KMS-11 (cell line): ENCODE measurements around the gene GLRA1.

Experiments used
- H2AFZ ChIP-seq: fragments of 200-600 bp; sonication (generic); 2 replicates; pipeline ENCODE4 v1.6.1; 2016; ENCODE audit warnings: antibody characterized with exemption, mixed run types, low read depth
- H3K27ac ChIP-seq: fragments of 200-600 bp; sonication (generic); 2 replicates; pipeline ENCODE4 v1.6.1; 2016; ENCODE audit warnings: mild to moderate bottlenecking, mixed run types
- H3K27me3 ChIP-seq: fragments of 200-600 bp; sonication (generic); 2 replicates; pipeline ENCODE4 v1.6.1; 2017; ENCODE audit warnings: mild to moderate bottlenecking, low read depth, mixed run types, moderate library complexity; ENCODE audit not compliant: insufficient read depth
- H3K36me3 ChIP-seq: fragments of 200-600 bp; sonication (generic); 2 replicates; pipeline ENCODE4 v1.6.1; 2017; ENCODE audit warnings: mild to moderate bottlenecking, mixed run types; ENCODE audit not compliant: insufficient read depth
- H3K4me1 ChIP-seq: fragments of 200-600 bp; sonication (generic); 2 replicates; pipeline ENCODE4 v1.6.1; 2016; ENCODE audit warnings: mild to moderate bottlenecking, low read depth, mixed run types; ENCODE audit not compliant: poor library complexity, severe bottlenecking
- H3K4me2 ChIP-seq: fragments of 200-600 bp; sonication (generic); 2 replicates; pipeline ENCODE4 v1.7.0; 2016; ENCODE audit warnings: mild to moderate bottlenecking, mixed run types
- H3K4me3 ChIP-seq: fragments of 200-600 bp; sonication (generic); IDR thresholded peaks from 2 replicates; pipeline ENCODE4 v1.6.1; 2017; ENCODE audit warnings: low read depth, low read length, mixed read lengths; ENCODE audit not compliant: insufficient read depth
- H3K79me2 ChIP-seq: fragments of 200-600 bp; sonication (generic); 2 replicates; pipeline ENCODE4 v1.6.1; 2016; ENCODE audit warnings: low read depth, mixed run types; ENCODE audit not compliant: insufficient read depth
- H3K9ac ChIP-seq: fragments of 200-600 bp; sonication (generic); 2 replicates; pipeline ENCODE4 v1.6.1; 2016; ENCODE audit warnings: mild to moderate bottlenecking, mixed run types
- H4K20me1 ChIP-seq: fragments of 200-600 bp; sonication (generic); 2 replicates; pipeline ENCODE4 v1.6.1; 2016; ENCODE audit warnings: mild to moderate bottlenecking, mixed run types; ENCODE audit not compliant: insufficient read depth
- CTCF ChIP-seq: fragments of 200-600 bp; sonication (generic); conservative IDR thresholded peaks from 2 replicates; pipeline ENCODE4 v1.6.1; 2017; ENCODE audit warnings: low read depth, mild to moderate bottlenecking, antibody characterized with exemption, low read length, moderate library complexity, mixed read lengths

The GLRA1 gene

GRCh38 chr5:151923866-151924476 is 680 bp downstream of the GLRA1 start:
- Histone ChIP-seq H3K27ac (no peak overlapping the region), H3K79me2 (no peaks in the 10 kb centered on the region), H4K20me1 (no peaks in the 10 kb centered on the region), H2AFZ (no peak overlapping the region), H3K27me3 (no peaks in the 10 kb centered on the region), H3K36me3 (no peaks in the 10 kb centered on the region), H3K9ac (no peak overlapping the region), H3K4me1 (no peaks in the 10 kb centered on the region), H3K4me3 (no peak overlapping the region), H3K4me2 (no peak overlapping the region)
- no peak for TF ChIP-seq CTCF

GRCh38 chr5:151921916-151922315 is 2.7 kb downstream of the GLRA1 start:
- no peak overlapping the region for H2AFZ ChIP-seq
- H4K20me1 ChIP-seq, result no peaks in the 10 kb centered on the region
- H3K4me2 ChIP-seq, result no peak overlapping the region
- no peaks in the 10 kb centered on the region for H3K4me1 ChIP-seq
- H3K27ac ChIP-seq, result no peak overlapping the region
- no peak overlapping the region for H3K4me3 ChIP-seq
- H3K79me2 ChIP-seq, result no peaks in the 10 kb centered on the region
- TF ChIP-seq CTCF, result no peak
- H3K27me3 ChIP-seq, result no peaks in the 10 kb centered on the region
- H3K36me3 ChIP-seq, result no peaks in the 10 kb centered on the region
- H3K9ac ChIP-seq, result no peak overlapping the region

- H3K4me2 ChIP-seq, result no peak overlapping the region
- no peaks in the 10 kb centered on the region for H3K79me2 ChIP-seq
- no peaks in the 10 kb centered on the region for H3K36me3 ChIP-seq
- no peak overlapping the region for H3K4me3 ChIP-seq
- no peak for TF ChIP-seq CTCF
- no peak overlapping the region for H3K9ac ChIP-seq
- no peak overlapping the region for H2AFZ ChIP-seq
- H4K20me1 ChIP-seq, result no peaks in the 10 kb centered on the region
- no peak overlapping the region for H3K27ac ChIP-seq
- H3K27me3 ChIP-seq, result no peaks in the 10 kb centered on the region
- no peaks in the 10 kb centered on the region for H3K4me1 ChIP-seq
These were observed 6.7 kb downstream of the GLRA1 start for GRCh38 chr5:151917904-151918303.

GRCh38 chr5:151913425-151913824 is 11.2 kb downstream of the GLRA1 start:
- no peak overlapping the region for H2AFZ ChIP-seq
- H3K4me3 ChIP-seq, result no peak overlapping the region
- no peak overlapping the region for H3K9ac ChIP-seq
- TF ChIP-seq CTCF, result no peak
- H3K27me3 ChIP-seq, result no peaks in the 10 kb centered on the region
- no peaks in the 10 kb centered on the region for H3K36me3 ChIP-seq
- H3K27ac ChIP-seq, result no peak overlapping the region
- H4K20me1 ChIP-seq, result no peaks in the 10 kb centered on the region
- no peaks in the 10 kb centered on the region for H3K4me1 ChIP-seq
- H3K4me2 ChIP-seq, result no peak overlapping the region
- no peaks in the 10 kb centered on the region for H3K79me2 ChIP-seq
